HepG2 (cell line): ENCODE measurements around the gene MIF4GD. TPM values are rescaled to one million over a fixed set of nuclear protein-coding genes. Genes with fewer than 3 reads are reported as not detected.

ENCODE experiments used
- CAMTA2 ChIP-seq: sonication (generic); formaldehyde crosslinking; IDR thresholded peaks from 2 replicates; pipeline ENCODE4 v1.4.0; 2020; ENCODE audit warnings: mild to moderate bottlenecking, missing genetic modification reagents, borderline replicate concordance
- DMAP1 ChIP-seq: IDR thresholded peaks from 2 replicates; pipeline ENCODE4 v1.6.1; 2016
- ETS1 ChIP-seq: sonication (generic); formaldehyde crosslinking; IDR thresholded peaks from 2 replicates; pipeline ENCODE4 v1.4.0; 2020; ENCODE audit warnings: missing genetic modification reagents
- FOXP1 ChIP-seq, 2 experiments: fragments of 450-650 bp in 1 of 2; IDR thresholded peaks; 2 replicates each; pipeline ENCODE4 v1.6.1; 2017 to 2018; ENCODE audit warnings: antibody characterized with exemption in 1 of 2
- HINFP ChIP-seq: sonication (generic); formaldehyde crosslinking; IDR thresholded peaks from 2 replicates; pipeline ENCODE4 v1.4.0; 2020; ENCODE audit warnings: low read depth, mild to moderate bottlenecking, missing genetic modification reagents
- ISL2 ChIP-seq: sonication (generic); formaldehyde crosslinking; IDR thresholded peaks from 2 replicates; pipeline ENCODE4 v1.5.0; 2020; ENCODE audit warnings: missing genetic modification reagents
- KDM6A ChIP-seq: IDR thresholded peaks from 2 replicates; pipeline ENCODE4 v1.6.1; 2016; ENCODE audit warnings: low read depth
- MBNL3 ChIP-seq: fragments of 250-450 bp; sonication (Bioruptor Pico); conservative IDR thresholded peaks from 2 replicates; pipeline ENCODE4 v1.8.0; 2022; ENCODE audit warnings: mild to moderate bottlenecking, inconsistent platforms
- NCOA5 ChIP-seq: sonication (generic); formaldehyde crosslinking; IDR thresholded peaks from 2 replicates; pipeline ENCODE4 v1.4.0; 2020; ENCODE audit warnings: missing genetic modification reagents
- NR3C1 ChIP-seq: sonication (generic); formaldehyde crosslinking; IDR thresholded peaks from 2 replicates; pipeline ENCODE4 v1.4.0; 2020; ENCODE audit warnings: missing genetic modification reagents
- POLR2G ChIP-seq: fragments of 200-400 bp; formaldehyde crosslinking; IDR thresholded peaks from 2 replicates; pipeline ENCODE4 v1.6.1; 2018; ENCODE audit warnings: mild to moderate bottlenecking, low read depth, low read length, moderate library complexity
- STAG1 ChIP-seq: sonication (generic); formaldehyde crosslinking; IDR thresholded peaks from 2 replicates; pipeline ENCODE4 v1.4.0; 2020; ENCODE audit warnings: missing genetic modification reagents
- THRA ChIP-seq: sonication (generic); formaldehyde crosslinking; IDR thresholded peaks from 2 replicates; pipeline ENCODE4 v1.4.0; 2020; ENCODE audit warnings: missing genetic modification reagents, borderline replicate concordance
- ZBTB10 ChIP-seq: sonication (generic); formaldehyde crosslinking; IDR thresholded peaks from 2 replicates; pipeline ENCODE4 v1.4.0; 2020; ENCODE audit warnings: missing genetic modification reagents, borderline replicate concordance
- ZBTB20 ChIP-seq: sonication (generic); formaldehyde crosslinking; IDR thresholded peaks from 2 replicates; pipeline ENCODE4 v1.8.1; 2023; ENCODE audit warnings: missing genetic modification reagents, low read depth, mild to moderate bottlenecking, borderline replicate concordance
- ZNF510 ChIP-seq: sonication (generic); formaldehyde crosslinking; IDR thresholded peaks from 2 replicates; pipeline ENCODE4 v1.4.0; 2020; ENCODE audit warnings: low read depth, mild to moderate bottlenecking, missing genetic modification reagents
- ZNF841 ChIP-seq: sonication (generic); formaldehyde crosslinking; IDR thresholded peaks from 2 replicates; pipeline ENCODE4 v1.8.1; 2023; ENCODE audit warnings: missing genetic modification reagents, borderline replicate concordance
- polyA plus RNA-seq, 8 experiments: library from polyadenylated mRNA; depleted of rRNA in 3 of 8; stranded (reverse) in 7 of 8; unstranded in 1 of 8; fragments of >200 nt; fragmentation: Illumina TruSeq in 4 of 8; extraction: Trizol in 4 of 8; gene quantifications; 2 replicates each; pipeline versions ENCODE4 v1.2.1 to v1.2.3, GENCODE V29; 2011 to 2016; ENCODE audit warnings: low read depth in 4 of 8, missing spikeins in 1 of 8, mixed read lengths in 1 of 8; ENCODE audit not compliant: insufficient read depth in 1 of 8
- total RNA-seq, 5 experiments: library from RNA; depleted of rRNA; stranded (reverse); fragments of >200 nt; fragmentation: Illumina TruSeq; extraction: Trizol; gene quantifications; 2 replicates each; pipeline ENCODE4 v1.2.3, GENCODE V29; 2016; ENCODE audit warnings: low read depth in 1 of 5
- TF ChIP-seq, protein P1 (sequence below): sonication (generic); formaldehyde crosslinking; IDR thresholded peaks from 2 replicates; pipeline ENCODE4 v1.5.1; 2020; ENCODE audit warnings: missing genetic modification reagents, mild to moderate bottlenecking, borderline replicate concordance
- TF ChIP-seq, protein P2 (sequence below): fragments of 450-650 bp; IDR thresholded peaks from 2 replicates; pipeline ENCODE4 v1.6.1; 2017
- TF ChIP-seq, protein P3 (sequence below): sonication (generic); formaldehyde crosslinking; IDR thresholded peaks from 2 replicates; pipeline ENCODE4 v1.8.0; 2022; ENCODE audit warnings: missing genetic modification reagents, low read depth, mild to moderate bottlenecking, borderline replicate concordance

The MIF4GD gene
- total and polyA plus RNA-seq, 2 of the 13 experiments (the other 11 are each of a cell fraction or from before 2014, with no cell fraction given), result 14.0 to 28.0 TPM

GRCh38 chr17:75240394-75241142 is 30.5 kb downstream of the MIF4GD start (continued):
- TF ChIP-seq HINFP (CRISPR knock-in tag) (no peak), ZNF841 (CRISPR knock-in tag) (no peak), ETS1 (no peak), ZBTB10 (CRISPR knock-in tag) (no peak), THRA (CRISPR knock-in tag) (no peak), CAMTA2 (CRISPR knock-in tag) (no peak), NR3C1 (CRISPR knock-in tag) (no peak), DMAP1 (CRISPR knock-in tag) (no peak), POLR2G (no peak), ZNF510 (CRISPR knock-in tag) (0 out of 2 replicates have a peak, but pooled peaks have one; percentile 38), ZBTB20 (no peak), FOXP1 (IDR thresholded peaks at IDR 0.05) (no peak), FOXP1 (CRISPR knock-in tag; IDR thresholded peaks at IDR 0.05) (no peak), STAG1 (peak; percentile 68), MBNL3 (CRISPR knock-in tag) (no peak), NCOA5 (no peak), KDM6A (CRISPR knock-in tag) (no peak), ISL2 (CRISPR knock-in tag) (no peak)
- TF ChIP-seq, protein P1, sequence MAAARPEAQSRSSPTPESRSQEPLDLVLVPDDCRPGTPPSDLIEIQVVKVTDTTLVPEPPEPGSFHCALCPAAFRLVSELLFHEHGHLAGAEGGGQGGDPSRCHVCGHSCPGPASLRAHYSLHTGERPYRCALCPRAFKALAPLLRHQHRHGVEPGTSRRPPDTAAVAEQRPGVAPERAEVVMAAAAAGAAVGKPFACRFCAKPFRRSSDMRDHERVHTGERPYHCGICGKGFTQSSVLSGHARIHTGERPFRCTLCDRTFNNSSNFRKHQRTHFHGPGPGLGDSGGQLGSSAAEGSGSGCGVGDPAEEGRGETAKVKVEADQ (CRISPR knock-in tag), result no peak
- TF ChIP-seq, protein P2, sequence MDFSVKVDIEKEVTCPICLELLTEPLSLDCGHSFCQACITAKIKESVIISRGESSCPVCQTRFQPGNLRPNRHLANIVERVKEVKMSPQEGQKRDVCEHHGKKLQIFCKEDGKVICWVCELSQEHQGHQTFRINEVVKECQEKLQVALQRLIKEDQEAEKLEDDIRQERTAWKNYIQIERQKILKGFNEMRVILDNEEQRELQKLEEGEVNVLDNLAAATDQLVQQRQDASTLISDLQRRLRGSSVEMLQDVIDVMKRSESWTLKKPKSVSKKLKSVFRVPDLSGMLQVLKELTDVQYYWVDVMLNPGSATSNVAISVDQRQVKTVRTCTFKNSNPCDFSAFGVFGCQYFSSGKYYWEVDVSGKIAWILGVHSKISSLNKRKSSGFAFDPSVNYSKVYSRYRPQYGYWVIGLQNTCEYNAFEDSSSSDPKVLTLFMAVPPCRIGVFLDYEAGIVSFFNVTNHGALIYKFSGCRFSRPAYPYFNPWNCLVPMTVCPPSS, result no peak
- TF ChIP-seq, protein P3, sequence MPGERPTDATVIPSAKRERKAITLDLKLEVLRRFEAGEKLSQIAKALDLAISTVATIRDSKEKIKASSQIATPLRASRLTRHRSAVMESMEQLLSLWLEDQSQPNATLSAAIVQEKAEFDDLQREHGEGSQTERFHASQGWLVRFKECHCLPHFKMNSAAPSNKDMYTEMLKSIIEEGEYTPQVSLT (CRISPR knock-in tag), result no peak
